Vagina (tissue), 2 donors: ENCODE results near the gene PSRC1.

Experiments used
- CTCF ChIP-seq, 3 experiments: fragments of 450-650 bp in 2 of 3; fragments of 200-600 bp in 1 of 3; sonication (generic) in 1 of 3; IDR thresholded peaks; one replicate each; pipeline ENCODE4 v1.5.1; 2017 to 2019; ENCODE audit warnings: antibody characterized with exemption in 3 of 3, mild to moderate bottlenecking in 2 of 3, moderate library complexity in 2 of 3
- POLR2A ChIP-seq, 2 donors: fragments of 450-650 bp; IDR thresholded peaks; one replicate each; pipeline ENCODE4 v1.6.1; 2017; ENCODE audit warnings: antibody characterized with exemption in 2 of 2, mild to moderate bottlenecking in 2 of 2, moderate library complexity in 2 of 2

GRCh38 chr1:109238382-109238781, 44.6 kb downstream of the PSRC1 start:
- TF ChIP-seq CTCF (IDR thresholded peaks at IDR 0.05): no peak
- no peak for TF ChIP-seq POLR2A (IDR thresholded peaks at IDR 0.05)
